ENCODE results near the gene CNIH3.
"Not testable (repeated sequence)": the region's sequence is repeated elsewhere in the genome, so short reads cannot be mapped to it uniquely, and the experiment has no call there.

CNIH3 gene

DNA sequence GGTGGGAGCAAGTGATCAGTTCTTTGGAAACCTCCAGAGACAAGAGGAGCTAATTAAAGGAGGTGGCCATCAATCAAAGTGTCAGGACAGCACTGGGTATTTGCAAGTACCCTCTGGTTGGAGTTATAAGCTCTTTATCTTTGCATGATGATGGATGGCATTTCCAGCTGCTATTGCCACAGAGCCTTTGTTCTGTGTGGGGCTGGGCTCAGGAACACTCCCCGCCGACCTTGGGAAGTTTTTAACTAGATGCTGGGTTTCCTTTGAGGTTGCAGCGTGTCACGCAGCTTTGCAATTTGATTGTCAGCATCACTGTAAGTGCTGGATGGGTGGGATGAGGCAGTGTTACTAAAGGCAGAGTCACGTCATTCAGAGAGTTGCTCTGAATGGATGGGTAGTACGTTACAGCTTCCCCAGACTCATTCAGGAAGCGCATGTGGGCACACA, 68.9 kb downstream of the CNIH3 start:
- no peak for DNase-seq (ENCODE audit: low read depth in 2 of 2, low spot score in 1 of 2)

DNA sequence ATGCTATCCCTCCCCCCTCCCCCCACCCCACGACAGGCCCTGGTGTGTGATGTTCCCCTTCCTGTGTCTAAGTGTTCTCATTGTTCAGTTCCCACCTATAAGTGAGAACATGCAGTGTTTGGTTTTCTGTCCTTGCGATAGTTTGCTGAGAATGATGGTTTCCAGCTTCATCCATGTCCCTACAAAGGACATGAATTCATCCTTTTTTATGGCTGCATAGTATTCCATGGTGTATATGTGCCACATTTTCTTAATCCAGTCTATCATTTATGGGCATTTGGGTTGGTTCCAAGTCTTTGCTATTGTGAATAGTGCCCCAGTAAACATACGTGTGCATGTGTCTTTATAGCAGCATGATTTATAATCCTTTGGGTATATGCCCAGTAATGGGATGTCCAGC, 70.0 kb downstream of the CNIH3 start:
- DNase-seq (ENCODE audit: low read depth in 2 of 2, low spot score in 1 of 2): not testable (repeated sequence)

DNA sequence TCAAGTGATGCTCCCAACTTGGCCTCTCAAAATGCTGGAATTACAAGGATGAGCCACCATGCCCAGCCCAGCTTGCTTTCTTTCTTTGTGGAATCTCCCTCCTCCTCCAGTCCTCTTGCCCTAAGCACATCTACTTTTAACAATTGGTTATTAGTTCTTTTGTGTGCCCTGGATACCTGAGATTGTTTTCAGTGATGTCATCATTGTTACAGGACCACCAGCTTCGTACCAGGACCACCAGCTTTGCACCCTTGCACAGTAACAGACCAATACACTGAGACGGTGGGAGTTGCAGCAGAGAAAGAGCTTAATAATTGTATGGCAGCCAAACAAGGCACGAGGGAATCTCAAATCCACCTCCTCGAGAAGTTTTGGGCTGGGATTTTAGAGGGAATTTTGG, 71.3 kb downstream of the CNIH3 start:
- DNase-seq (ENCODE audit: low read depth in 2 of 2, low spot score in 1 of 2): no peak

DNA sequence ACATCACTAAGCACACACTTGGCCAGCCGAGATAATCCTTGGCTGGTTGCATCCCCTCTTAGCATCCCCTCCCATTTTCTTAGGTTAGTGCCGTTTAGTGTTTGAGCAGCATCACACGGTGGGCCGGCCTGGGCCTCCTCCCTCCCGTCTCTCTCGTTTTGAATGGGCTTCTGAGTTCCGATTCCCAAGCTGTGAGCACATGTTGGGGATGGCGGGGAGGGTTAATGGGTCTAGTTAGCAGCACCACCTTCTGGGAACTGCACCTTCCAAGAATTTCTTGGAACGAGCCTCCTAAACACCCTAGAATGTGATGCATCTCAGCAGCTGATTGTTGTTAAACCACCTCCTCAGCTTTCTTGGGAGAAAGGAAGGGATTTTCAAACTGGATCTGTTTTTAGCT, 73.3 kb downstream of the CNIH3 start:
- DNase-seq (ENCODE audit: low read depth in 2 of 2, low spot score in 1 of 2): no peak

DNA sequence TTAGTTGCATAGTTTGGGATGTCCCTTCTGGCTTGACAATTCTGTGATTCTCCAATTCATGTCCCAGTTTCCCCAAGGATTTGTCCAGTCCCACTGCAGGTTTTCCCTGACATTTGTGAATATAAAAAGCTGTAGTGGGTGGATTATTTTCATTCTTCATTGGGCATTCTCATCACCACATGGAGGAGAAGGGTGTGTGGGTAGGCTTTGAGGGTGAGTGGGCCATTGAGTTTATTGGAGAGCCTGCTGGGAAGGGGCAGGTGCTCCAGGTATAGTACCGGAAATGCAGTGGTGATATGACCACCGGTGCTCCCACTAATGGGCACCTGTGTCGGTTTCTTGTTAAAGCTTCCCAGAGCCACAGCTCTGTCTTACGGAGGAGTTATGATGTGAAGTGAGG, 74.5 kb downstream of the CNIH3 start:
- no peak for DNase-seq (ENCODE audit: low read depth in 2 of 2, low spot score in 1 of 2)

DNA sequence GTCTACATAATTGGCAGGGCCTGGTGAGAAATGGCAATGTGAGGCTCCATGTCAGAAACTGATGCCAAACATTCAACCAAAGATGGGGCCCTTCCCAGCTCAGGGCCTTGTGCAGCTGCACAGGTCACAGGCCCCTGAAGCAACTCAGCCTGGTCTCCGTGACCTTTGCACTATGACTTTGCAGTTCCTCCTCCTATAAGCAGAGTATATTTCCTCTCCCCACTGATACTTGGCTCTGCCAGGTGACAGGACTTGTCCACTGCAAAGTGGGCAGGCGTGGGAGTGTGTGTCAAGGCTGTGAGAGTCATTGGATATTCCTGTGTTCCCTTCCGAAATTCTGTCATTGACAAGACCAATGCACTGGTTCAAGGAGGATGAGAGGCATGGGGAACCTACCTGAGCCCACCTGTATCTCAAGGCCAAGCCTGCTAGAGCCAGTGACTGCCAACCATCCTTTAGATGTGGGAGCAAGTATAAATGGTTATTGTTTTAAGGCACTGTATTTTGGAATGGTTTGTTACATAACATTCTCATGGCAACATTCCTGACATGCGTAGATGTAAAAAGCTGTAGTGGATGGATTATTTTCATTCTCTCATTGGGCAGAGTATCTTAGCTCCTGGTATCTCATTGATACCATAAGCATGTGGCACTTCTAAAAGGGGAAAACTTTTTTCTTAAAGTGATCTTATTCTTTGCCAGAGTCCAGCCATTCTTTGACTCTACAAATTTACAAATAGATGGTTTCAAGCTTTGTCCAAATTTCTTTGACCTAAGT, 75.2 kb downstream of the CNIH3 start:
- no peak for DNase-seq (ENCODE audit: low read depth in 2 of 2, low spot score in 1 of 2)

DNA sequence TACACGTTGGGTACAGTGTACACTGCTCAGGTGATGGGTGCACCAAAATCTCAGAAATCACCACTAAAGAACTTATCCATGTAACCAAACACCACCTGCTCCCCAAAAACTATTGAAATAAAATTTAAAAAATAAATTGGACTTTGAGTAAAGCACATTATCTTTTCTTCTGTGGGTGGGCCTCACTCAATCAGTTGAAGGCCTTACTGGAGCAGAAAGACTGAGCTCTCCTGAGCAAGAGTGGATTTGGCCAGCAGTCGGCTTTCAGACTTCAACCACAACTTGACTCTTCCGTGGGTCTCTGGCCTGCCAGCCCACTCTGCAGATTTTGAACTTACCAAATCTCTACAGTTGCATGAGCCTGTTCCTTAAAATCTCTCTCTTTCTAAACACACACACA, 78.9 kb downstream of the CNIH3 start:
- no peak for DNase-seq (ENCODE audit: low read depth in 2 of 2, low spot score in 1 of 2)

DNA sequence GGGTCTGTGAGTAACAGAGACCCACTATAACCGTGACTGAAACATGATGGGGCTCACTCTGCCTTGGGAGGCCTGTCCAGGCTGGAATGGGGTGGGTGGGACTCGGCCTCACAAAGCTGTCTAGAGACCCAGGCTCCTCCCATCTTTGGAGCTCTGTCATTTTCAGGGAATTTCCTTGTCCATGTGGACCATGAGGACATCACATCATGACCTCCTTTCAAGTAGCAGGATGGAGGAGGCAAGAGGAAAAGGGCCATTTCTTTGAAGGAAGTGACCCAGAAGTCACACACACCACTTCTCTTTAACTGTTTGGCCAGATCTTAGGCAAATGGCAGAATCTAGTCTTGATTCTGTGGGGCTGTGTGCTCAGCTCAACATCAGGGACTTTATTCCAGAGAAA, 79.9 kb downstream of the CNIH3 start:
- DNase-seq (ENCODE audit: low read depth in 2 of 2, low spot score in 1 of 2): no peak

DNA sequence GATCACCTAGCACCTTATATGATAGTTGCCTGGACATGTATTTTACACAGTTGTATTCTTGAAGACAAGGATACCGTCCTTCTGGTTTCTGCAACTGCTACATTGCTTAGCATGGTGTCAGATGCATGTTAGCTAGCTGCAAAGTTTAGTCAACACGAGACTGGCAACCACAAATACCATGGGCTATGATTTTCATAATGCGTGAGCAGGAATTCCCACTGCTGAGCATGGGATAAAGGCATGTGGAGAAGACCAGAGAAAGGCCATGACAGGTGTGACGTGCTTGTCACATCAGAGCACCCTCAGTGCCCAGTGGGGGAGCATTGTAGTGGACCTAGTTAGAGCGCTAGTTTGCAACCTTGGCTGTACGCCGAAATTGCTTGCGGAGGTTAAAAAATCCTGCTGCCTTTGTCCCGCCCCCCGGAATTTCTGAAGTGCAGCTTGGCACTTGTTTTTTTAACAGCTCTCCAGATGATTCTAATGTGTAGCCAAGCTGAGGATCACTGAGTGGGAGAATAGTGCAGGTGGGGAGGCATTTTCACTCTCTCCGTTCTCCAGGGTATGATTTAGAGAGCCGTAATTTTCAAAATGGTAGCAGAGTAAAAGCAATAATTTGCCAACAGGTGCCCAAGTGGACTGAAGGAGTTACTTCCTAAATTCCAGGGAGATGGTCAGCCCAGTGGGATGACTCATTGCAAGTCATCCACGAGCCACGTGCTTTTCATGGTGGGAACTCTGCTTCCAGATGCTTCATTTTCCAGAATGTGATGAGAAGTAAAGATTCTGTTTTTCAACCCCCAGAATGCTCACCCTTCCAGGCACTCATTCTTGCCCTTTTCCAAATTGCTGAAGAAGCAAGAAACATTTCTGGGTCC, 81.0 kb downstream of the CNIH3 start:
- DNase-seq (ENCODE audit: low read depth in 2 of 2, low spot score in 1 of 2): no peak

DNA sequence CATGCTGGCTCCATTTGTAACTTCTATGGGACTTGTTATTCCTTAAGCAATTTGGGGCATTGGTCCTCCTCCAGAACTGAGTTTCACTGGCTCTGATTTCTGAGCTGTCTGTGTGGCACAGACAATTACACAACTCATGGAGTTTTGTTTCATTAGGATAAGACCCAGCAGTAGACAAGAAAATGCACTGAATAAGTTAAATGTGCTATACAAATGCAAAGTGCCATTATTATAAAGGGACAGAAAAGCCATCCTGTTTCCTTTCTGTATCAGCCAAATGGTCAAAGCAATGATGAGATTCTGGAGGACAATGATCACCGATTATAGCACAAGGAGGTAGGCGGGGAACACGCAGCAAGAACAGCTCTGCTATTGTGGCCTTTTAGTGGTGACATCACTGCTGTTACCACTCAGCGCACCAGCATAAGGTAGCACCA, 81.9 kb downstream of the CNIH3 start:
- no peak for DNase-seq (ENCODE audit: low read depth in 2 of 2, low spot score in 1 of 2)

DNA sequence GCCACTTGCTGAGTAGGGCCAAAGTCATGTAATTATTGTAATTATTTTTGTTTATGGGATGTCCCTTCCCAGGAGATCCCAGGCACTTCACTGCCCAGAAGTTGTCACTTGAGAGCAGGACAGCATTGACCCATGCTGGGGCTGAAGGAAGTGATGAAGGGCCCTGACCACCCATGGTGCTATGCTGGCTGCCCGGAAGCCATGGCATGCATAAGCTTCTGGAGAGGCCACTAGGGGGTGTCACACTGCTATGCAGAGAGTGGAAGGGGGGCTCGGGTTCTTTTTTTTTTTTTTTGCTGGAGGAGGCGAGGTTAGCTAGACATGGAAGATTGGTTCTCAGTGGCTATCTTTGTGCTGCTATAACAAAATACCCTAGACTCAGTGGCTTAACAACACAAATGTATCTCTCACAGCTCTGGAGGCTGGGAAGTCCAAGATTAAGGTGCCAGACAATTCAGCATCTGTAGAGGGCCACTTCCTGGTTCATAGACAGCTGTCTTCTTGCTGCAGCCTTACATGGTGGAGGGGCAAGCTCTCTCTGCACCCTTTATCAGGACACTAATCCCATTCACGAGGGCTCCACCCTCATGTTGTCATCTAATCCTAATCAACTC, 84.9 kb downstream of the CNIH3 start:
- DNase-seq (ENCODE audit: low read depth in 2 of 2, low spot score in 1 of 2): no peak

DNA sequence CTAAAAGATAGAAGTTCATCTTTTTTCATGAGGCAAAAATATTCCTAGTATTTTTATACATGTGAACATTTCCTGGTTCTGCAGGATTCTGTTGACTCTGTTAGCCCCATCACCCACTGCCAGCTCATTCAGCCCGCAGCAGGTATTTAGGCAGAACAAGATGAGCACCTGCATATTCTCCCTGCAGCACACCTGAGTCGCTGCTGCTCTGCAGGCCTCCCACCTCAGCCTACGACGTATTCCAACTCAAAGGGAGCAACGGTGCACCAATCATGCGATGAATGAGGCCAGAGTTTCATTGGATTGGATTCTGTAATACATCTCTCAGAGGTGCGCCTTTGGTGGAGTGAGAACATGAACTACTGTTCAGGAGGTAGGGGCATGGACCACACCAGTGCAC, 87.6 kb downstream of the CNIH3 start:
- no peak for DNase-seq (ENCODE audit: low read depth in 2 of 2, low spot score in 1 of 2)

DNA sequence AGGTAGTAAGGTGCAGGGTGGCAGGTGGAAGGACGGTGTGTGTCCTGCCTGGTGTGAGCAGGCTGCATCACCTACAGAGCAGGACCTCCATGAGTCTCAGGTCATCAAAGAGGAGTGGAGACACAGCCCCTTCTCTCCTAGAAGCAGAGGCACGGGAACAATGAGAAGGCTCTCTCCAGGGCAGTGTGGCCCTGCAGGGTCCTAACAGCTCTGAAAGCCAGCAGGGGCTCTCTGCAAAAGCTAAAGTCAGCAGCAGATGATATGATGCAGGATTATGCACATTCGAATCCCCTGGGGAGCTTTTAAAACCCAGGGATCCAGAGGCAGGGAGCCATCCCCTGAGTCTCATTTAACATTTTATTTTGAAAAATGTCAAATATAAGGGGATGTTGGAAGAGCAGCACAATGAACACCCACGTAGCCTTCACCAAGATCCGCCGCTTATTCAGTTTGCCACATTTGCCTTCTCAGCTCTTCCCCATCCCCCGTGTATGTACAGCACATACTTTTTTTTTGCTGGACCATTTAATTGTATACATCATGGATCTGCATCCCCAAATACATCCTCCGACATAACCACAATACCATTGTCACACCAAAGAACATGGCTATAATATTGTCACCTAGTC, 88.1 kb downstream of the CNIH3 start:
- DNase-seq (ENCODE audit: low read depth in 2 of 2, low spot score in 1 of 2): no peak

DNA sequence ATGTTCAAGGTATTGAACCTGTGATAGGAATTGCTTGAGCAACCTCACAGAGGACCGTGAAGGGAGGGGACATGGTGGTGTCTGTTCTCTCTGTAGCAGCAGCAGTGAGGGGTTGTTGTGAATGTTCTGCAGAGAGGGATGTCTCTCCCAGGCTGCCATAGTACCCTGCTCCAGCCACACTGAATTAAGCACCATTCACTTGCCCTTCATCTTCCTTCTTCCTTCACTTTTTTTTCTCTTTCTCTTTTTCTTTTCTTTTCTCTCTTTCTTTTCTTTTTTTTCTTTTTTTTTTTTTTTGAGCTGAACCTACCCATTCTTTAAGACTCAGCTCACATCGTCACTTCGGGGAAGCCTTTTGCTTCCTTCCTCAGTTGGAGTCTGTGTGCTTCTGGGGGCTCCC, 89.5 kb downstream of the CNIH3 start:
- no peak for DNase-seq (ENCODE audit: low read depth in 2 of 2, low spot score in 1 of 2)

DNA sequence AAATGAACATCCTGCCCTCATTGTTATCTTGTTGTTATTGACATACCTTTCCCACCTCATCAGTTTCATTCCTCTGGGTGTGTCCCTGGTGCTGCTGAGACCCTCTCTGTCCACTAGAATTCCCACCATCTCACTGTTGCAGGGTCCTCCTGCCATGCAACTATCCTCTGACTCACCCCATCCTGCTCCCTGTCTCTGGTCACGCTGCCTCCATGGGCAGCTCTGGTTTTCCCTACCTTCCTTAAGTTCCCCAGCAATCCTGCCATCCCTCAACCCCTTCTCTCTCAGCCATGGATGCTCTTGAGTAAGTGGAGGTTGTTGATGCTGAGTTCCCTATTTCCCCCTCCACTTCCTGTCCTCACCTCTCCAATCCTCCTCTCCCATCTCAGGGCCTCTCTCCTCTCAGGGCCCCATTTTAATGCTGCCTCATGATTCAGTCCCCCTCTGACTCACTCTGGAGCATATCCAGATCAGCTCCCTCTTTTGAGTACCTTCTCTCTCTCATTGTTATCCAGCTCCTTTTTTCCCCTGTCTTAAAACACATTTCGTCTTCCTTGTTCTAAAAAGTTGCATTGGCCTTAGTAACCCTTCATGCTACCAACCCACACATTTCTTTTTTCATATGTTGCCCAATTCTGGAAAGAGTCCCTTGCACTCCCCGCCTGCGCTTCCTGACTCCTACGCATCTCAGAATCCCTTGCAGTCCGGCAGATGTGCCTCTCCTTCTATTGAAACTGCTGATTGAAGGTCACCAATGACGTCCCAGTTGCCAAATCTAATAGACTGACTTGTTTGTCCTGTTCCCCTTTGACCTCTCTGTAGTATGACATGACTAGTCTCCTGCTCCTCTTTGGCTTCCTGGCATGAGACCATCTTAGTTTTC, 92.0 kb downstream of the CNIH3 start:
- DNase-seq (ENCODE audit: low read depth in 2 of 2, low spot score in 1 of 2): no peak

DNA sequence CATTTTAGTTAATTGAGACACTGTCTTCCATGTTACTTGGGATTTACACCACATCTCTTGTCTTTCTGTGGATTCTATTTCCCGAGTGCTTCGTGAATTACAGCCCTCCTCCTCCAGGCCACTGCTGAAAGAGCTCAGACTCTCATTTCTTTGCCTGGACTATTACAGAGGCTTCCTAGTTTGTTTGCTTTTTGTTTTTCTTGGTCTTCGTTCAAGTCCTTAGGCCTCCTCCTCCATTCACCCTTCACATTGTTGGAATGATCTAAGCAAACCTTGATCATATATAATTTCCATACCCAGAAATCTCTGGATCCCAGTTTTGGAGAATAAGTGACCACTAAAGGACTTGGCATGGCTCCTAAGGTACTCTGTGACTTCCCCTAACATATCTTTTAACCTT, 94.1 kb downstream of the CNIH3 start:
- no peak for DNase-seq (ENCODE audit: low read depth in 2 of 2, low spot score in 1 of 2)

DNA sequence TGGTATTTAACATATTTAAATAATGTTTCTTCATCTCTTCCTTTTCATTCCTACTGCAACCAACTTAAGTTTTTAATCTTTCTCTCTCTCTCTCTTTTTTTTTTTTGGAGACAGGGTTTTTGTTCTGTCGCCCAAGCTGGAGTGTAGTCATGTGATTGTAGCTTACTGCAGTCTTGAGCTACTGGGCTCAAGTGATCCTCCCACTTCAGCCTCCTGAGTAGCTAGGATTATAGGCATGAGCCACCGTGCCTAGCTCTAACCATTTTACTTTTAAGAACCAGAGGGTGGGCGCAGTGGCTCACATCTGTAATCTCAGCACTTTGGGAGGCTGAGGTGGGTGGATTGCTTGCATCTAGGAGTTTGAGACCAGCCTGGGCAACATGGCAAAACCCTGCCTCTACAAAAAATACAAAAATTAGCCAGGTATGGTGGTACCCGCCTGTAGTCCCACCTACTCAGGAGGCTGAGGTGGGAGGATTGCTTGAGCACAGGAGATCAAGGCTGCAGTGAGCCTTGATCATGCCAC, 95.2 kb downstream of the CNIH3 start:
- not testable (repeated sequence) for DNase-seq (ENCODE audit: low read depth in 2 of 2, low spot score in 1 of 2)

DNA sequence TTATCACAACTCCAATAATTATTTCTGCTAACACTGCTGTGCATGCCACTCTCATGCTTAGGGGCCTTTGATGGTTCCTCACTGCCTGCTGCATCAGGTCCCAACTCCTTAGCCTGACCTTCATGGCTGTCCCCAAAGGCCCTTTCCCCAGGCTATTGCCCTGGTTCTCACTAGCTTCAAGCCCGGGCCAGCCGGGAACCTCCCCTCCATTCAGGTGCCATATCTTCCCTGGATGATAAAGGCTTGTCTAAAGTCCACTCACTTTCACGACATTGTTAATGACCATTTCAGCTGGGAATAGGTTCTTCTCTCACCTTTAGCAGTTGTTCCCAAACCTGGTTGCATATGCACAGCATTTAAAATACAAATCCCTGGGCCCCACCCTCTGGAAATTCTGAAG, 95.8 kb downstream of the CNIH3 start:
- DNase-seq (ENCODE audit: low read depth in 2 of 2, low spot score in 1 of 2): no peak

DNA sequence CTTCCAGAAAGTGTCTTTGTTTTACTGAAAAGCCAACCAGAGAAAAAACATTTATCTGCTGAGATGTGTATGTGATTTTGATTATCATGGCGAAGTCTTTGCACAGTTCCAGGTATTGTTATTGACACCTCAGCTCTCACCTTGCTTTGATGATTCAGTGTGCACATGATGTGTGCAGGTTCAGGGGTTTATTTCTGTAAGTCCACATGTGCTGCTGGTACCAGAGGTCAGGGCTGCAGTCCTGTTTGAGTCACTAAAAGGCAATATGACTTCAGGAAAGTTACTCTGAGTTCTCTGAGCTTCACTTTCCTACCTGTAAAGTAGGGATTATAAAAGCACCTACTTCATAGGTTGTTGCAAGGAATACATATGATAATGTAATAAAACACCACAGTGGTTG, 97.1 kb downstream of the CNIH3 start:
- no peak for DNase-seq (ENCODE audit: low read depth in 2 of 2, low spot score in 1 of 2)

DNA sequence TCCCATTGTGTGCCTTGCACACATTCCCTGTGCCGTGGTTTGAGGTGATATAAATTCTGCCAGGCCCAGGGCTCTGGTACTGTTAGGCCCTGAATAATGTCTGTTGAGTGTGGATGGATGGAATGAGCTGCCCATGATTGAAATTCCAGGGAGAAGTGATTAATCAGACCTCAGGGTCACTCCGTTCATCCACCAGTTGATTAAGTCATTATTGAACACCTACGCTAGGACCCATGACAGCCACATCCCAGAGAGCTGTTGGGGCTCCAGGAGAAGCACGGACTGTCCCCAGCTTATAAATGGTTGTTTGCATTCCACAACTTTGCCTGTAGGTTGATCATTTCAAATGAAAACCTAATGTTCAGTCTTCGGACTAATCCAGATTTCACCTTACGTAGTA, 98.4 kb downstream of the CNIH3 start:
- DNase-seq (ENCODE audit: low read depth in 2 of 2, low spot score in 1 of 2): no peak
